HepG2 (cell line): ENCODE results near the gene ORC3. TPM values are rescaled to one million over a fixed set of nuclear protein-coding genes. Genes with fewer than 3 reads are reported as not detected.

Source experiments
- ATAC-seq: fragments of 200-7000 bp; cut with Tn5 transposase; 3 replicates; pipeline ENCODE4 v1.9.1; 2020; ENCODE audit warnings: mild to moderate bottlenecking, moderate library complexity
- BruUV-seq: library from RNA; stranded (reverse); fragments of 400-500 nt; replicated peaks from 2 replicates; lab custom pipeline; 2021; lab: Mats Ljungman, UMichigan
- CTCF ChIA-PET: fragments of 300-600 bp; formaldehyde crosslinking; extraction: SDS; loops from one replicate; lab custom pipeline; 2021; ENCODE audit warnings: low total read pairs, inconsistent platforms, low intra/inter-chr PET ratio; lab: Yijun Ruan, JAX
- POLR2A ChIA-PET: fragments of 350-600 bp; sonication (Branson Sonifier 250); formaldehyde crosslinking; loops from one replicate; lab custom pipeline; 2020; ENCODE audit warnings: antibody characterized with exemption, inconsistent platforms; lab: Yijun Ruan, JAX
- DNase-seq: peaks from one replicate; pipeline ENCODE4 v3.0.0-alpha.2; 2015; ENCODE audit warnings: low spot score
- FAIRE-seq: peaks from 3 replicates; lab custom pipeline; 2011; peaks lifted over from hg19 to GRCh38; lab: Jason Lieb, UNC
- H2AFZ ChIP-seq: one replicate; pipeline ENCODE4 v1.6.1; 2011; ENCODE audit warnings: low read length, inconsistent platforms
- H3K27ac ChIP-seq: fragments of 300-600 bp; 3 replicates; pipeline ENCODE4 v1.8.0; 2011; ENCODE audit warnings: mixed run types, mild to moderate bottlenecking, mixed read lengths, low read length, inconsistent platforms; ENCODE audit not compliant: insufficient read depth; ENCODE audit errors: extremely low read length
- H3K27me3 ChIP-seq, 2 experiments: fragments of 200-600 bp in 1 of 2; 2 replicates in 1 of 2; 3 replicates in 1 of 2; pipeline versions ENCODE4 v1.6.0 to v1.8.0; 2011; ENCODE audit warnings: low read length in 2 of 2, mild to moderate bottlenecking in 2 of 2, moderate library complexity in 2 of 2, inconsistent platforms in 1 of 2; ENCODE audit not compliant: insufficient read depth in 2 of 2, control insufficient read depth in 1 of 2
- H3K36me3 ChIP-seq, 2 experiments: fragments of 200-600 bp in 1 of 2; replicated peaks in 1 of 2; 2 replicates in 1 of 2; 3 replicates in 1 of 2; pipeline versions ENCODE4 v1.5.1 to v1.8.0; 2011; ENCODE audit warnings: low read length in 2 of 2, inconsistent platforms in 1 of 2; ENCODE audit not compliant: insufficient read depth in 2 of 2, control insufficient read depth in 1 of 2
- H3K4me1 ChIP-seq: 2 replicates; pipeline ENCODE4 v1.5.1; 2012; ENCODE audit warnings: low read length, inconsistent platforms; ENCODE audit not compliant: insufficient read depth
- H3K4me2 ChIP-seq: 2 replicates; pipeline ENCODE4 v1.6.0; 2011; ENCODE audit warnings: low read depth, low read length, inconsistent platforms
- H3K4me3 ChIP-seq, 3 experiments: fragments of 200-600 bp in 1 of 3; sonication (generic), shearing (Covaris generic) in 1 of 3; replicated peaks in 1 of 3; 2 replicates each; pipeline ENCODE4 v1.5.1; 2011 to 2016; ENCODE audit warnings: low read length in 3 of 3, inconsistent platforms in 2 of 3, low read depth in 2 of 3, mild to moderate bottlenecking in 2 of 3, control low read depth in 1 of 3, mixed read lengths in 1 of 3; ENCODE audit not compliant: insufficient read depth in 1 of 3
- H3K79me2 ChIP-seq: one replicate; pipeline ENCODE4 v1.6.1; 2011; ENCODE audit warnings: low read length, inconsistent platforms; ENCODE audit not compliant: insufficient read depth
- H3K9ac ChIP-seq: 2 replicates; pipeline ENCODE4 v1.6.0; 2011; ENCODE audit warnings: mild to moderate bottlenecking, low read depth, low read length, inconsistent platforms; ENCODE audit not compliant: insufficient read depth
- H3K9me3 ChIP-seq: 2 replicates; pipeline ENCODE4 v1.5.1; 2012; ENCODE audit warnings: mild to moderate bottlenecking, low read length
- H4K20me1 ChIP-seq: 2 replicates; pipeline ENCODE4 v1.6.0; 2011; ENCODE audit warnings: inconsistent platforms, mild to moderate bottlenecking, low read length, moderate library complexity; ENCODE audit not compliant: insufficient read depth
- CHD4 ChIP-seq: fragments of 200-600 bp; sonication (generic); IDR thresholded peaks from 2 replicates; pipeline ENCODE4 v1.7.0; 2017; ENCODE audit warnings: mild to moderate bottlenecking, low read length, borderline replicate concordance
- EP300 ChIP-seq, 3 experiments: sonication (generic) in 1 of 3; formaldehyde crosslinking in 1 of 3; IDR thresholded peaks; 2 replicates each; pipeline versions ENCODE4 v1.5.1 to v1.6.1; 2011 to 2020; ENCODE audit warnings: low read depth in 2 of 3, low read length in 2 of 3, borderline replicate concordance in 1 of 3, improper control_type of control experiment in 1 of 3, mild to moderate bottlenecking in 1 of 3, missing genetic modification reagents in 1 of 3, moderate library complexity in 1 of 3
- FOXJ3 ChIP-seq: sonication (generic); formaldehyde crosslinking; IDR thresholded peaks from 2 replicates; pipeline ENCODE4 v1.4.0; 2020; ENCODE audit warnings: missing genetic modification reagents, mild to moderate bottlenecking, borderline replicate concordance
- HDAC1 ChIP-seq: sonication (generic); formaldehyde crosslinking; IDR thresholded peaks from 2 replicates; pipeline ENCODE4 v1.5.1; 2020; ENCODE audit warnings: mild to moderate bottlenecking, missing genetic modification reagents
- HNRNPUL1 ChIP-seq: fragments of 200-400 bp; formaldehyde crosslinking; IDR thresholded peaks from 2 replicates; pipeline ENCODE4 v1.6.1; 2017; ENCODE audit warnings: low read depth, mild to moderate bottlenecking, low read length, moderate library complexity
- KMT2B ChIP-seq: IDR thresholded peaks from 2 replicates; pipeline ENCODE4 v1.6.1; 2016; ENCODE audit warnings: missing genetic modification reagents, missing compliant biosample characterization
- NFYC ChIP-seq: IDR thresholded peaks from 2 replicates; pipeline ENCODE4 v1.6.1; 2016; ENCODE audit warnings: missing genetic modification reagents, missing compliant biosample characterization
- NKX3-1 ChIP-seq: sonication (generic); formaldehyde crosslinking; IDR thresholded peaks from 2 replicates; pipeline ENCODE4 v1.5.0; 2020; ENCODE audit warnings: missing genetic modification reagents
- RFX1 ChIP-seq: fragments of 450-650 bp; IDR thresholded peaks from 2 replicates; pipeline ENCODE4 v1.6.1; 2017
- TCF7 ChIP-seq: sonication (generic); IDR thresholded peaks from 2 replicates; pipeline ENCODE4 v1.6.1; 2016; ENCODE audit warnings: antibody characterized with exemption, low read depth
- YY1 ChIP-seq: IDR thresholded peaks from 2 replicates; pipeline ENCODE4 v1.6.1; 2011; ENCODE audit warnings: low read length, low read depth, moderate library complexity, mild to moderate bottlenecking; ENCODE audit not compliant: insufficient read depth, insufficient replicate concordance
- ZFP90 ChIP-seq: sonication (generic); formaldehyde crosslinking; IDR thresholded peaks from 2 replicates; pipeline ENCODE4 v1.8.0; 2022; ENCODE audit warnings: missing genetic modification reagents, mild to moderate bottlenecking, inconsistent platforms, borderline replicate concordance
- ZFYVE20 ChIP-seq: sonication (generic); formaldehyde crosslinking; IDR thresholded peaks from 2 replicates; pipeline ENCODE4 v1.8.0; 2023; ENCODE audit warnings: low read depth, mild to moderate bottlenecking, moderate library complexity, missing genetic modification reagents, borderline replicate concordance
- ZNF644 ChIP-seq: IDR thresholded peaks from 2 replicates; pipeline ENCODE4 v1.6.1; 2016; ENCODE audit warnings: low read depth
- WGBS: methylation state at CpG from one replicate; pipeline ENCODE4 v1.1.6; 2017; ENCODE audit warnings: low lambda C conversion rate; 5-methylcytosine and 5-hydroxymethylcytosine counted together
- in situ Hi-C: cut with HindIII; loops from 2 replicates; pipeline ENCODE4 v1.10.0; 2017; ENCODE audit warnings: low pct_unique_long_range_greater_than_20kb; ENCODE audit not compliant: extremely low pct_ligation_motif_present
- intact Hi-C: fragments of 100-400 bp; cut with micrococcal nuclease; formaldehyde crosslinking; loops from one replicate; pipeline ENCODE4 v1.10.0; 2022; ENCODE audit not compliant: unreplicated experiment
- polyA plus RNA-seq, 8 experiments: library from polyadenylated mRNA; depleted of rRNA in 3 of 8; stranded (reverse) in 7 of 8; unstranded in 1 of 8; fragments of >200 nt; fragmentation: Illumina TruSeq in 4 of 8; extraction: Trizol in 4 of 8; gene quantifications; 2 replicates each; pipeline versions ENCODE4 v1.2.1 to v1.2.3, GENCODE V29; 2011 to 2016; ENCODE audit warnings: low read depth in 4 of 8, missing spikeins in 1 of 8, mixed read lengths in 1 of 8; ENCODE audit not compliant: insufficient read depth in 1 of 8
- total RNA-seq, 5 experiments: library from RNA; depleted of rRNA; stranded (reverse); fragments of >200 nt; fragmentation: Illumina TruSeq; extraction: Trizol; gene quantifications; 2 replicates each; pipeline ENCODE4 v1.2.3, GENCODE V29; 2016; ENCODE audit warnings: low read depth in 1 of 5

The ORC3 gene
- total and polyA plus RNA-seq, 2 of the 13 experiments (the other 11 are each of a cell fraction or from before 2014, with no cell fraction given): 21.8 to 43.5 TPM

GRCh38 chr6:87572883-87573282, 17.1 kb upstream of the ORC3 start:
- H3K4me3 ChIP-seq: no peak overlapping the region
- CTCF ChIA-PET: no interaction called here
- H3K9ac ChIP-seq: no peak overlapping the region
- FAIRE-seq (no peak), DNase-seq (no peak)
- H3K27ac ChIP-seq: peak overlapping the region; percentile 19
- no peak overlapping the region for H3K4me2 ChIP-seq
- H4K20me1 ChIP-seq: 0 out of 2 replicates have a peak, but pooled peaks cover 4% of the 10 kb centered on the region
- peaks cover 2 to 18% of the 10 kb centered on the region in 2 experiments; a peak in 4 of 5 replicates for H3K36me3 ChIP-seq
- POLR2A ChIA-PET: interaction anchor here (1.7 kb wide), 1 partner anchor 16 kb away, joined by 5 read pairs; the partner anchor contains the start of genes ORC3 and RARS2
- no peaks in the 10 kb centered on the region for H3K27me3 ChIP-seq
- TF ChIP-seq CHD4 (0 out of 2 replicates have a peak, but pooled peaks have one; percentile 35), ZNF644 (CRISPR knock-in tag) (no peak)
- TF ChIP-seq, all 625 proteins: peak for 1
- Histone ChIP-seq H3K4me1 (peaks cover 56% of the 10 kb centered on the region), H3K9me3 (no peaks in the 10 kb centered on the region), H2AFZ (no peak overlapping the region), H3K79me2 (peaks cover 87% of the 10 kb centered on the region)
- intact Hi-C loops (no loop called here), in situ Hi-C loops (no loop called here)
- no TSS peak for BruUV-seq
- WGBS: 94% methylated on average over 3 of the region's 3 CpGs
- ATAC-seq: no peak

GRCh38 chr6:87573307-87574024, 16.5 kb upstream of the ORC3 start:
- ATAC-seq (peak; percentile 67), DNase-seq (peak; percentile 31), FAIRE-seq (no peak)
- 56% methylated on average over 5 of the region's 5 CpGs for WGBS
- Histone ChIP-seq H3K79me2 (peaks cover 87% of the 10 kb centered on the region), H3K4me3 (no peak overlapping the region), H3K4me1 (peaks cover 56% of the 10 kb centered on the region), H3K9ac (no peak overlapping the region), H4K20me1 (0 out of 2 replicates have a peak, but pooled peaks cover 4% of the 10 kb centered on the region), H3K36me3 (peaks cover 2 to 12% of the 10 kb centered on the region in 2 experiments; a peak in 3 of 5 replicates), H3K9me3 (no peaks in the 10 kb centered on the region), H2AFZ (no peak overlapping the region), H3K27me3 (no peaks in the 10 kb centered on the region), H3K4me2 (peak overlapping the region; percentile 42; the same call in 1 of the 2 replicates), H3K27ac (peak overlapping the region; percentile 59)
- in situ Hi-C loops (no loop called here), intact Hi-C loops (no loop called here)
- CTCF ChIA-PET: no interaction called here
- BruUV-seq: no TSS peak
- POLR2A ChIA-PET: interaction anchor here (1.4 to 1.7 kb wide), 3 partner anchors 10 to 39 kb away, joined by 4 to 5 read pairs (median 5); partner anchors contain the start of genes ORC3 and RARS2
- TF ChIP-seq NKX3-1 (CRISPR knock-in tag): no peak
- peak; percentile 46; the same call in 1 of the 2 replicates for TF ChIP-seq FOXJ3
- TF ChIP-seq TCF7: peak; percentile 81
- no peak for TF ChIP-seq ZFP90 (CRISPR knock-in tag)
- TF ChIP-seq ZFYVE20: no peak
- no peak for TF ChIP-seq YY1
- TF ChIP-seq EP300 (IDR thresholded peaks at IDR 0.05; ENCODE audit: low read depth in 2 of 2, low read length in 2 of 2): peak in 1 of 2 experiments; percentile 60; a peak in 1 of 4 replicates
- TF ChIP-seq EP300 (CRISPR knock-in tag; IDR thresholded peaks at IDR 0.05; ENCODE audit: borderline replicate concordance): no peak; the same call in 1 of the 2 replicates
- TF ChIP-seq NFYC (CRISPR knock-in tag): no peak; the same call in 1 of the 2 replicates
- TF ChIP-seq RFX1: no peak
- TF ChIP-seq HDAC1 (CRISPR knock-in tag): no peak
- no peak for TF ChIP-seq HNRNPUL1
- no peak for TF ChIP-seq KMT2B (CRISPR knock-in tag)
